HG03135 (cell line): ENCODE data around the gene WSCD1.

Experiments
- ATAC-seq: cut with Tn5 transposase; IDR thresholded peaks from one replicate; pipeline ENCODE4 v1.9.1; 2021; ENCODE audit warnings: mild to moderate bottlenecking, moderate library complexity; ENCODE audit not compliant: unreplicated experiment

WSCD1 gene

DNA sequence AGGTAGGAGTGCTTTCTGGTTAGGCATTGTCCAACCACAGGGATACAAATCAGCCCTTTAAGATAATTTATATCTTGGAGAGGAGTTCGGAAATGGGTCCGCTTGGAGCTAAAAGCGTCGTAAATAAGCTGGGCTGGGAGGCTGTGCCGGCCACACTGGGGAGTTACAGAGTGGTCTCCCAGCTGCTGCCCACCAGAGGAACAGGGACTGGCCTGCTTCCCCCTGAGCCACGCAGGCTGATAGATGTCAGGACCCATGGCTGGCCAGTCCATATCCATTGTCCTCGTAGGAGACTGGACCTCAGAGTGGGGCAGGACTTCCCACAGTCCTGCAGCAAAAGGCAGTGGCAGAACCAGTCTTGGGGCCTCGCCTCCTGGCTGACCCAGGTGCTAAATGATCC is 12.6 kb upstream of the WSCD1 start:
- no peak for ATAC-seq

DNA sequence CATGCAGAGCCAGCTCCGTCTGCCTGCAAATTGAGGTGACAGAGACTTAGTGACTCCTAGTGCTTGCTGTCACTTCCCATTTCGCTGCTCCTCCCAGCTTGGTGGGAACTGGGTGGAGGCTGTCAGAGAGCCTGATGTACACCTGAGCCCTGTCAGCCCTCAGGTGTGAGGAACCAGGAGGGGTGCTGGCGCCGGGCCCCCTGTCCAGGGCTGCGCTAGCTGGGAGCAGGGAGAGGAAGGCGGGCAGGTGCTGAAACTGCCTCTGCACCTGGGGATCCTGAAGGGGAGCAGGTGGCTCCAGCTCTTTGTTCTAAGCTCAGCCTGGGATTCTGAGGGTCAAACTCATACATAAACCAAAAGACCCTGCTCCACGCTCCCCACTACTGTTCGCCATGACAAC is 10.8 kb upstream of the WSCD1 start:
- ATAC-seq: no peak

DNA sequence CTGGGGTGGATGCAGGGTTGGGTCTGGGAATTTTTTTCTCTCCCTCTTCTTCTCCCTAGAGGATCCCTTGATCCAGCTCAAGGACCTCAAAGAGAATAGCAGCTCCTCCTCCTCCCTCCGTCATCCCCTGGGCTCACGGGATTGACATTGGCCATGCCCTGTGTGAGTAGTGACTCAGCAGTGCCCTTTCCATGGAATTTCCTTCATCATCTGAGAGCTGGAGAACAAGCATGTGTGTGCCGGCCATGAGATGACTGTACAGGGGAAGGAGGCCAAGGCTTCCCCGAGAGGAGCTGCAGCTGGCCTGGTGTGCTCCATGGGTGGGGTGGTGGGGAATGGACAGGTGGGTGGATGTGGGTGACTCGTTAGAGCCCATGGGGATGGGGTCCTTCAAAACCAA is 8.9 kb upstream of the WSCD1 start:
- ATAC-seq: no peak

DNA sequence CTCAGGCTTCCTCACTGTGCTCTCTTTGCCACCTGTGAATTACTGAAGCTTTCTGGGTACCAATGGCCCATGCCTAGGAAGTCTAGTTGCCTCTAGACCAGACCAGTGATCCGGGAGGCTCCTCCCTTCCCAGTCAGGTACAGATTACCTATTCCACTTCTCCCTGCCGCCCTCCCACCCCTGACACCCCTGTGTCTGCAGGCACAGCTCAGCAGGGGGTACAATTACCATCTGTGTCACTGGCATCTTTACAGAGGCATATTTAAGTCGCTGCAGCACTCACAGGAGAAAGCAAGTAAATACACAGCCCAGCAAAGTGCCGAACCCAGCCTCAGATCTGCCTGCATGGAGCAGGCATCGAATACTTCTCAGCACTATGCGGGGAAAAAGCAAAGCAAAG is 5.3 kb upstream of the WSCD1 start:
- no peak for ATAC-seq

DNA sequence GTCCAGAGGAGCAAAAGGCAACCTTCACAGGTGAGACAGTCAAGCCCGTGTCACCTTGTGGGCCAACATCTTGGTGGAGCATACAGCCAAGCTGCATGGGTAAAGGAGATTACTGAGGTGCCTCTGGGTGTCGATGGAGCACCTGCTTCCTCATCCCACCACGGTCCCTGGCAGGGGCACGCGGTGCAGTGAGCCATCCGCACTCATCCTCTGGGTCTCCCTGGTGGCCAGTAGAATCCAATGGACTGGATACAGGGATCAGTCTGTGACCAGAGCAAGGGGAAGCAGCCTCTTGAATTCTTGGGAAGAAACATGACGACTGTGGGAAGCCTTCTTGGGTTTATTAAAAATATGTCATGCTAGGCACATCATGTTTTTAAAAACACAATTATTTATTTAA is 4.8 kb upstream of the WSCD1 start:
- ATAC-seq: no peak

DNA sequence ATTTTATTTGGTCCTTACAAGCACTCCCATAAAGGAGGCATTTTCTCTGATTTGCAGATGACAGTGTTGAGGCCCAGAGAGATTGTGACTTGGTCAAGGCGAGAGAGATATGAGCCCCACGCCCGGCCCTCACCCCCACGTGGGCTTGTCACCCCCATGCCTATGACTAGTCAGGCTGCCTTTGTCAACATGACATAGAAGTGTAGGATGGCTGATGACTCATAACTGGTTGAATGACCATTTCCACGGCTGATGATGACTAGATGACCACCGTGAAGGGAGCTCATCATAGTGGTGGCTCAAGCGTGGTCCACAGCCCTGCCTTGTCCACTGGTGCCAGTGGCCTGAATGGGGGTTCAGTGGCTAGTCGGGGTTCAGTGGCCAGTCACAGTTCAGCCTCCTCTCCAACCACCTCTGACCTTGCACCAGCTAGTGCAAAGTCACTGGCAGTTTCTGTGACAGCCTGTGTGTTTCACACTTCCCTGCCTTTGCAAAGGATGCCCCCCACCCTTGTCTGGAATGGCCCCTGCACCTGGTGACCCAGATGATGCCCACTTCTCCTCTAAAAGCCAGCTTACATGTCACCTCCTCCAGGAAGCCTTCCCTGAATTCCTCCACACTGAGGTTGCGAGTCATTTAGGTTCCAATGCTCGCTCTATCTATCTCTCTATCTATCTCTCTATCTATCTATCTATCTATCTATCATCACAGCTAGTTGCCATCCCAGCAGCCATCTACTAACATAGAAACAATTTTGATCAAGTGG is 3.8 kb upstream of the WSCD1 start:
- ATAC-seq: no peak

DNA sequence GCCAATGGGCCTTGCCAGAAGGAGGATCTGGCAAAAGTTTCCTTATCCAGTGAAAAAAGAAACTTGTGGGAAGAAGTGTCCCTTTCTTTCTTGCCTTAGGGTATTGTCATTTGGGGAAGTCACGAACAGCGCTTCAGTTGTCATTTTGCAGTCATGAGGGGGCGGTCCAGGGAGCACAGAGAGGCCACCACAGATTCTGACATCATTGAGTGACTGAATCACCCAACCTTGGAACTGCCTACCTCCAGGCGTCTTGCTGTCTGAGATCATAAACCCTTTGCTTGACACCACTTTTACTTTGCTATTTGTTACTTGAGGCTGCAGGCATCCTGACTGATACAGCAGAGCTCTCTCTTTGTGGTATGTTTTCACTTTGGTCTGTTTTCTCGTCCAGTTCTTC is 3.1 kb upstream of the WSCD1 start:
- no peak for ATAC-seq

DNA sequence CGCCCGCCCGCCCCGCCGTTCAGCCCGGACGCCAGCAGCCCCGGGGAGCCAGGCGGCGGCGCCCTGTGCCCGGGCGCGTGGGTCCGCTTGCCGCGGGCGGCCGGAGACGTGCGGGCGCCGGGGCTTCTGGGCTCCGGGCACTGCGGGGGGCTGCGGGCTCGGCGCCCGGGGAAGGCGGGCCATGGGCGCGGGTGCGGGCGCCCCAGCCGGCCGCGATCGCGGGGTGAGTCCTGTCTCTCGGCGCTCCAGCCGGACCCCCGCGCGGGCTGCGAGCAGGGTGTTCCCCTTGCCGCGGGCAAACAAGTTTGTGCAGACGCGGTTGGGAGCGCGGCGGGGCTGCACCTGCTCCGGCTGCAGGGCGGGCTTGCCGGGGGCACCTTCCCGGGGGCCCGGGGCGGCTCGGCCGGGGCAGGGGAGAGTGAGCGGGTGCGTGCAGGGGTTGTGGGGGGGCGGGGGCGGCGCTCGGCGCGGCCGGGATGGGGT is 292 bp downstream of the WSCD1 start:
- no peak for ATAC-seq

DNA sequence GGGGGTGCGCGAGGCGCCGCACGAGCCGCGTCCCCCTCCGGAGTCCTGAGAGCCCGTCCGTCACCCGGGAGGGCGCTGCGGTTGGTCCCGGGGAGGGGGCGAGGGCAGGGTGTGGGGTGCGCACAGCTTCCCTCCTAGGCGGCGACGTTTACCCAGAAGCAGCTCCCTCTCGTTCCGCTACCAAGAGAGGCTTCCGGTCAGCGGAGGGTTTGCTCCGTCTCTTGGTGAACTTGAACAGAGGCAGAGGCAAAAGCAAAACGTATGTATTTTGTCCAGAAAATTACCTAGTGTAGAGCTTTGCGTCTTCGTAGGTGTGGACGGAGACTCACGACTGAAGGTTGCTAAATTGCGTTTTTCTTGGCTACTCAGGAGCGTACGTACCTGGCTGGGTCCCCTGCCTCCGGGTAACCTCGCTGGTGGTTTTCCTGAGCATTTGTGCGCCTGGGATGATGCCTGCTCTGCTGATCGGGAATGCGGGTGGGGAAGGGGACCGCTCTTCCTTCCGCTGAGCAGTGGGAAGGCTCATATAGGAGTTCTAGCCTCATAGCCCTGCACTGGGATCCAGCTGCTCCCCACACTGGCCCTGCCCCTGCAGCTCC is 833 bp downstream of the WSCD1 start:
- no peak for ATAC-seq

DNA sequence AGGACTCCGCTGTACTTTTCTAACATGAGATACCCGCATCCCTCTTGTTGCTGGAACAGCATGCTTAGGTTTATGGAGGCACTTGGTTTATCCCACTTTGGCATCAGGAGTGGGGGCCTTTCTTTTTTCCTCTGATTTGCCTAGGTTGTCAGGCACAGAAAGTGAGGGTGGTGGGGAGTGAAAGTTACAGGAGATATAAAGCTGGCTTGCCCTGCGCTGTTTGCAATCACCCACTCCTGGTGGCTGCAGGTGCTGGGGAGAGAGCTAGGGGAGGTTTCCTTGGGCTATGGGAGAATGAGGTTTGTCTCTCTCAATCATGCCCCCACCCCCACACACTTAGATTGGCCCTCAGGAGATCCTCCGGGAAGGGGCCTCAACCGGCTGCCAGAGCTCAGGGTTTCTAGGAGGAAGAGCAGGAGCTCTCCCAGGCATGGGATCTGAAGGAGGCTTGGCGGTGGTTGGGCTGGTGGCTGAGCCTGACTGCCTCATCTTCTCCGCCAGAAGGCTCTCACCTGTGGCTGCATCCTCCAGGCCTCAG is 1.4 kb downstream of the WSCD1 start:
- ATAC-seq: no peak

DNA sequence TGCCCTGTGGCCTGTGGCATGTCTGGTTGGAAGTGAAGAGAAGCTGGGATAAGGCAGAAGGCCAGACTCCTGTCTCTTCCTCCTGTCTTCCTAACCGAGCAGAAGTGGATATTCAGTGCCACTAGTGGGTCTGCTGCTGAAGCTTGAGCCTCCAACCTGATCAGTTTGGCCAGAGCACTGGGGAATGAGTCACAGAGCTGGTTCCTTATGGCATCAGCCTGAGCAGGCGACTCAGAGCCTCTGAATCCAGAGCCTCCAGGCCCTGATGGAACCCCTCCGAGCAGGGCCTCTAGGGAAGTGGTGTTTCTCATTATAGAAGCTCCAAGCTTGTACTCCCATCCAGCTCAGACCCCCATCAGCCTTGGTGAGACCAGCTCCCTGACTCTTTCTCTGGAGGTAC is 2.0 kb downstream of the WSCD1 start:
- ATAC-seq: no peak

DNA sequence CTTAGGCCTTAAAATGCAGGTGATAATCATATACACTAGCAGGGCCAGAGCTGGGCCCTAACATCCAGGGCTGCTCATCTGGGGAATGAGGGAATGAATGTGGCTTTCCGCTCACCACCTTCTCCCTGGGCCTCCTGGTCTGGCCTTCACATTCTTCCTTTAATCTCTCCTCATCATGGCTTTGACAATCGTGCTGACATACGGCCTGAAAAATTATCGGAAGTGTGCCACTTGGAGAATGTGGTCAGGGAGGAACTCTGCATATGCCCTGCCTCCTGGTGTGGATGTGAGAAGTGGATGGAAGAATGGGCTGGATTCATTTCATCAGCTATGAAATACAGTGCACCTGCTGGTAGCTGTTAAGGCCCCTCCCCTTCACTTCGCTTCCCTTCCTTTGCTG is 2.4 kb downstream of the WSCD1 start:
- ATAC-seq: no peak

DNA sequence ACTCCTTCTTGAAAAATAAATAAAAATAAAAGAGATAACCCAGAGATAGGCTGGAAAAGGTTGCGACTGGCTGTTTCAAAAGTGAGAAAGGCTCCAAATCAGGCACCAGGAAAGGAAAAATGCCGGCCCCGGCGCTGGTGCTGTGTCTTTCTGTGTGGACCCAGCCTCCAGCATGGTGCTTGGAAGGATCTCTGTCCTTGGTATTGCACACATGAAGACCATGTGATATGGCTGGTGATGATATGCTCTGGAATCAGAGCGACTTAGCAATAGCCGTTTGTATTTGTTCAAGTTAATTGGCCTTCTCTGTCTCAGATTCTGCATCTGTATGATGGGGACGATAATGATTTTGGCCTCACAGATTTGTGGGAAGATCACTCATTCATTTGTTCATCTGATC is 3.4 kb downstream of the WSCD1 start:
- no peak for ATAC-seq

DNA sequence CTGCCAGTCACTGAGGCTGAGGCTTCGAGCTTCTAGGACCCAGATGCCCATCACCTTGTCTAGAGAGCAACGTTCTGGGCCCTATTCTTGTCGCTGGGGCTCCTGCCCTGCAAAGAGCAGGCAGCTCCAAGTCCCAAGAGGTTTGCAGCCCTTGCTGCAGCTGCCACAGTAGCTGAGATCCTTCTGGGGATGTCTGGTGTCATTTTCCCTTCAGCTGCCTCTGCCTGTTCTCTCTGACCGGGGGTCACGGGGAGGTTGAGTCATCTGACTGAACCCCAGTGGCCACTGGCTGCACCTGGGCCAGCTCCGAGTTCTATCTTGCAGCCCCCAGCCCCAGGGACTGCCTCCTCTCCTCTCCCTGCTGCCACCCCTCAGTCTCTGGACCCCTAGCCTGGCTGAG is 4.9 kb downstream of the WSCD1 start:
- ATAC-seq: no peak

DNA sequence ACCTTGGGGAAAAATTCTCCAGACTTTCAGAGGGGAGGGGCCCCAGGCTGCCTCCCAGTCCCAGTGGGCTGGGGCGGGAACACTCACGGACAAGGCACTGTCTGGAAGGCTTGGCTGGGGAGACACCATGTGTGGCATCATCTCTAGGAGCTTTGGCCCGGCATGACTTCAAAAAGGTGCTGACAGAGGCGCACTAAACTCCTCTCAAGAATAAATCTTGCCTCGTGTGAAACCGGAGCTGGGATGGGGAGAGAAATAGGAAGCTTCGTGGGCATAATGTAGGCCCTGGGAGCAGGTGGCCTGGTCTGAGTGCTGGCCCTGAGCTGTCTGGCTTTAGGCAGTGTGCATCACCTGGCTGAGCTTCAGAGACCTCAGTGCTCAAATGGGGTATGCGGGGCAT is 5.7 kb downstream of the WSCD1 start:
- ATAC-seq: no peak

DNA sequence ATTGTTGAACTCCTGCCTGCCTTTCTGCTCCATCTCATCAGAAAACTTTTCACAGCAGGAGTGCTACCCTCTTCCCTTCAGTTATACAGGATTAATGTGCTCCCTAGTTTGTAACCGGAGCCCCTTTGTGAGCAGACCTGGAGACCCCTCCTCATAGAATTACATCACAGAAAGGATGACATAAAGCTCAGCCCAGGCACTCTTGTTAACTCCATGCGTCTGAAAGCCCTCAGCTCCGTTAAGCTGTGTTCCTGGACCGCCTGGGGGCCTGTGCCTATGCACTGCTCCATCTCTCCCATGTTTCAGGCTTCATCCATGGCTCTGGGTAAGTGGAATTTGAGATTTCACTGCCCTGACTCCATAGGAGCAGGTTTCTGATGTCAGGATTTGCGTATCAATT is 7.6 kb downstream of the WSCD1 start:
- ATAC-seq: no peak

DNA sequence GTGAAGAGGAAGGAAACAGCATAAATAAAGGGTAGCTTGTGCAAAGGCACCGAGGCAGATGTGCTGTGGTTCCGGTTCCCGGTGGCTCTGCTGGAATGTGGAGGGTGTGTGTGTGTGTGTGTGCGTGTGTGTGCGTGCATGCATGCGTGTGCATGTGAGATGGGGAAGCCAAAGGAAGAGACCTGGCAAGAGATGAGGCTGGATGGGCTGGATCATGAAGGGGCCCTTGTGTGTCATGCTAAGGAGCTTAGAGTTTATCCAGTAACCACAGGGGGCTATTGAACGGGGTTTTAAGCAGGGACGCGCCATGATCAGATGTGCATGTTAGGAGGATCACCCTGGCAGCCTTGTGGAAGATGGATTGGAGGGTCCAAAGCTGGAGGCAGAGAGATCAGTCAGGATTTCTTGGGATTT is 8.3 kb downstream of the WSCD1 start:
- ATAC-seq: no peak

DNA sequence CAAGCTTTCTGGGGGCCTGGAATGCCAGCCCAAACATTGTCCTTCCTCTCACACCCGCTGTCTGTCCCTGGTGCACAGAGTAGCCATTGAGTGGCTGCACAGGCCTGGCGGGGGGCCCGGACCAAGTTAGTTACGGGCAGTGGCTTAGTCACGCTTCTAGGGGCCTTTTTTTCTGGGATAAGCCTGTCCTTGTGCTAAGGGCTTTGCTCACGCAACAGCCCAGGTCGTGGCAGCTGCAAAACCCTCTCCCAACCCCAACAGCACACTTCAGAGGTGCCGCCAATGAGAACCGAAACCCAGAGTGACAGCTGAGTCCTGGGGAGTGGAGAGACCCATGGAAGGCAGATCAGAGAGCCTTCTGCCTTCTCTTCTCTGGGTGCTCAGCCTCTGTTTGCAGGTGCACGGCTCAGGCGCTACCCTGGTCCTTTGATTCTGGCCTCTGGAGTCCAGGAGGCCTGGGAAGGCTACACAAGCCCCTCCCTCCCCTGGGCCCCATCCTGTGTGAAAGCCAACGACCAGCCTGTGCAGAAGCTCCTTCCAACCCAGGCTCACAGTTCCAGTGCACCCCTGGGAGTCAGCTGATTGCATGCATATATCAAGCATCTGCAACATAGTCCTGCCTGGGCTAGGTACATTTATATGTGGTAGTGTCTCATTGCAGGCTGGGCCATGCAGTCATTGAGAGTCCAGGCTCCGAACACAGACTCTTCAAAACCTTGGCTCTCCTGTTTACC is 9.1 kb downstream of the WSCD1 start:
- no peak for ATAC-seq

DNA sequence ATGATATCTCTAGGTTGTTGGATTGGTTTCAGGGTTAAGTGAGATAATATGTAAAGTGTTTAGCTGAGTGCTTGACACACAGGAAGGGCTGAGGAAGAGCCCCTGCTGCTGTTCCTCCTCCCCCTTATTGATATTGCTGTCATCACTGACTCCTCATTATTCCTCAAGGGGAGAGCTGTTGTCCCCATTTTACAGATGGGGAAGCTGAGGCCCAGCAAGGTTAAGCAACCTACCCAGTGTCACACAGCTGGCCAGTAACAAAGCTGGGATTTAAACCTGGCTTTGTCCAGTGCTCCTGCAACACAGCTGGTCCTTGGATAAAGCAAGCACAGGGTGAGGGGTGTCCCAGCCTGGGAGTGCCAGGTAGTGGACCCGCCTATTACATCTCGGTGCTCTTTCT is 9.8 kb downstream of the WSCD1 start:
- no peak for ATAC-seq

DNA sequence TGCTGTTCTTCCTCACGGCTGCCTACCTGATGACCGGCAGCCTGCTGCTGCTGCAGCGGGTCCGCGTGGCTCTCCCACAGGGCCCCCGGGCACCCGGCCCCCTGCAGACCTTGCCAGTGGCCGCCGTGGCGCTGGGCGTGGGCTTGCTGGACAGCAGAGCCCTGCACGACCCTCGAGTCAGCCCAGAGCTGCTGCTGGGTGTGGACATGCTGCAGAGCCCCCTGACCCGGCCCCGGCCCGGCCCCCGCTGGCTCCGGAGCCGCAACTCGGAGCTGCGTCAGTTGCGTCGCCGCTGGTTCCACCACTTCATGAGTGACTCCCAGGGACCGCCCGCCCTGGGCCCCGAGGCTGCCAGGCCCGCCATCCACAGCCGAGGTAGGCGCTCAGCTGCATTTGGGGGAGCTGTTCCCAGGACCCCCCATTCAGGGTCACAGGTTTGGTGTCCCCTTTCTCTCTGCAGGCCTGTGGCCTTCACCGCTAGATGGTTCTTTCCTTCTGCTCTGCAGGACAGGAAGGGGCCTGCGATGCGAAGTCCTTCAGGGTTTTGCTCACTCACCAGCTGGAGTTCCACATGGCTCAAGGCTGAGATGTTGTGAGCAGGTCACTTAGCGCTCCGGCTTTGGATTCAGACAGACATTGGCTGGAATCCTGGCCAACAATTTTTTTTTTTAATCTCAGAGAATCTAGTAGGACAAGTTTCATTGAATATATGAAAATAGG is 10.7 kb downstream of the WSCD1 start:
- ATAC-seq: no peak

DNA sequence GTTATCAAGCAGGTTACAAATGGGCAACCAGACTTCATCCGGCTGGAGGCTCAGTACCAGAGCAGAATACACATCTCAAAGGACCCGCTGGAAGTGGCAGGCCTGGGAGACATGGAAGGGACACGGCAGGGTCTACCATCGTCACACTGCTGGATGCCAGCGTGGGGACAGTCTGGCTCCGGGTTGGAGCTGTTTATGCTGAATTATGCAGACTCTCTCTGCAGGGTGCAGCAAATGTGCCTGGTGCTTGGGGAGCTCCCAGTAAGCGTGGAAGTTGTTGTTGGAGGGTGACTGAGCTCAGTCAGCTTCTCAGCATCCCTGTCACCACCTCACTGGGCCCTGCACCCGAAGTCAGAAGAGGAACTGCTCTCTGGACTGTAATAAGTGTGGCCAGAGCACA is 12.2 kb downstream of the WSCD1 start:
- no peak for ATAC-seq
